ENCODE data around the gene SNX20.

DNA sequence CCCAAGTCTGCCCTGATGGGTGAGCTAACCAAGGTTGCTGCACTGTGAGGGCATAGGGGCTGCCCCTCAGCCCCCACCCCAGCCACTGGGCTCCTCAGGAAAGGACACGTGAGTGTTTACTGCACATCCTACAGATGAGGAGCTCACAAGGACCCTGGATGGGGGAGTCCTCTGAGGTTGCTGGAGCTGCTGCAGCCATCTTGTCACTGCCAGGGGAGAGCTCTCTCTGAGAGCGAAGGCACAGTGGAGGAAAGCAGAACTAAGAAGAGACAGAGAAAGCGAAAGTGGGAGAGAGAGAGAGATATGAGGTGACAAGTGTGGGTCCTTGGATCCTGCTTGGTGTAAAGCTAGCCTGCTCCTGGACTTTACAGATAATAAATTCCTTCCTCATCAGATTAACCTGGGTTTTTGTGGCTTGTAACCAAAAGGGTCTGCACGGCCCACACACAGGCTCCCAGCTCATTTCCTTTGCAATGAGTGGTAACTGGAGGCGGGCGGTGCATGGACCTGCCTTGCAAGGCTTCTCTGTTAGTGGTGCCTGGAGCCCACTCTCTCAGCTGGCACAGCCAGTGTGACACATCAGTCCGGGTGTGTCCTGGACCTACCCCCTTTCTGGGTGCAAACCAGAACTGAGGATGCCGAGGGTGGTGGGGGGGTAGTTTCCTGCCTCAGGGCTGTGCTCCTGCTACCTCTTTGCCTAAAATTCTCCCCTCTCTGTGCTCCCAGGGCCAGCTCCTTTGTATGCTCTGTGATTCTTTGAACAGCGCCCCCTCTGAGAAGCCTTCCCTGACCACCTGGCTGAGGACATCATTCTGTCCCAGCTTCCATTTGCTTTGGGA lies 14.2 kb downstream of the SNX20 start:
- TF ChIP-seq, protein P1, sequence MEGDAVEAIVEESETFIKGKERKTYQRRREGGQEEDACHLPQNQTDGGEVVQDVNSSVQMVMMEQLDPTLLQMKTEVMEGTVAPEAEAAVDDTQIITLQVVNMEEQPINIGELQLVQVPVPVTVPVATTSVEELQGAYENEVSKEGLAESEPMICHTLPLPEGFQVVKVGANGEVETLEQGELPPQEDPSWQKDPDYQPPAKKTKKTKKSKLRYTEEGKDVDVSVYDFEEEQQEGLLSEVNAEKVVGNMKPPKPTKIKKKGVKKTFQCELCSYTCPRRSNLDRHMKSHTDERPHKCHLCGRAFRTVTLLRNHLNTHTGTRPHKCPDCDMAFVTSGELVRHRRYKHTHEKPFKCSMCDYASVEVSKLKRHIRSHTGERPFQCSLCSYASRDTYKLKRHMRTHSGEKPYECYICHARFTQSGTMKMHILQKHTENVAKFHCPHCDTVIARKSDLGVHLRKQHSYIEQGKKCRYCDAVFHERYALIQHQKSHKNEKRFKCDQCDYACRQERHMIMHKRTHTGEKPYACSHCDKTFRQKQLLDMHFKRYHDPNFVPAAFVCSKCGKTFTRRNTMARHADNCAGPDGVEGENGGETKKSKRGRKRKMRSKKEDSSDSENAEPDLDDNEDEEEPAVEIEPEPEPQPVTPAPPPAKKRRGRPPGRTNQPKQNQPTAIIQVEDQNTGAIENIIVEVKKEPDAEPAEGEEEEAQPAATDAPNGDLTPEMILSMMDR (IDR thresholded peaks at IDR 0.05; ENCODE audit: low read depth, low read length), result no peak
- TF ChIP-seq EZH2phosphoT487 (IDR thresholded peaks at IDR 0.05; ENCODE audit: low read depth), result no peak

All from OCI-LY3 (cell line).